ENCODE results near the gene A2M.

Gene A2M

DNA sequence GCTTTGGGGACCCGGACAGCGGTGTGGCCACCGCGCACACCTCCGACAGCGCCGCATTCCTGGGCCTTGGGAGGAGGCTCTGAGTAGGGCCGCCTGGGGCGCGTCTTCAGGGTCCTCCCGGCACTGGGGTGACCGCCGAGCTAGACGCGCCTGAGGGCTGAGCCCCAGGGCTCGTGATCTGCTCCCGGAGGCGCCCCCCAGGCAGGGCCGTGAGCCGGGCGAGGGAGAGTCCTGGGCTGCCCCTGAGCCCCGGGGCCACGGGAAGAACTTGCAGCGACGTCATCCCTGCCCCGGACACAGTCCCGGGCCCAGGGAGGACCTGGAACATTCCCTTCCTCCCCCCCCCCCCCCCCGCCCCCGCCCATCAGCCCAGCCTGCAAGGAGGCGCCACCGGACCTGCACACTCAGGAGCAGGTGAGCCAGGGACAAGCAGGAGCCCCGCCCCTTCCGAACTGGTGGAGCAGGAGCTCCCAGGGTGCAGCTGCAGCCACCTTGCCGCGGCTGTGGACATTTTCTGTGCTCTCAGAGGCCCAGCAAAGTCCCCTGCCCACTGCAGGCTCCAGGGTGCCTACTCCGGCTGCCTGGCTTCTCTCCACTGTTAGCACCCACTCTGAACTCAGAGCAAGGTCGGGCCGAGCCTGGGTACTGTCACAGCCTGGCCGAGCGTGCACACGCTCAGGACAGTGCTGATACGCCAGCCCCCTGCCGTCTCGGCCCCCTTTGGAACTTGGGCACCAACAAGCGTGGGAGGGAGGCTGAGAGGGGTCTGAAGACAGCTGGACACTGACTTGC, 50.7 kb downstream of the A2M start (continued):
- TF ChIP-seq ZNF354C (tag by site-specific recombination; IDR thresholded peaks at IDR 0.05; ENCODE audit: borderline replicate concordance, low read depth) = no peak

DNA sequence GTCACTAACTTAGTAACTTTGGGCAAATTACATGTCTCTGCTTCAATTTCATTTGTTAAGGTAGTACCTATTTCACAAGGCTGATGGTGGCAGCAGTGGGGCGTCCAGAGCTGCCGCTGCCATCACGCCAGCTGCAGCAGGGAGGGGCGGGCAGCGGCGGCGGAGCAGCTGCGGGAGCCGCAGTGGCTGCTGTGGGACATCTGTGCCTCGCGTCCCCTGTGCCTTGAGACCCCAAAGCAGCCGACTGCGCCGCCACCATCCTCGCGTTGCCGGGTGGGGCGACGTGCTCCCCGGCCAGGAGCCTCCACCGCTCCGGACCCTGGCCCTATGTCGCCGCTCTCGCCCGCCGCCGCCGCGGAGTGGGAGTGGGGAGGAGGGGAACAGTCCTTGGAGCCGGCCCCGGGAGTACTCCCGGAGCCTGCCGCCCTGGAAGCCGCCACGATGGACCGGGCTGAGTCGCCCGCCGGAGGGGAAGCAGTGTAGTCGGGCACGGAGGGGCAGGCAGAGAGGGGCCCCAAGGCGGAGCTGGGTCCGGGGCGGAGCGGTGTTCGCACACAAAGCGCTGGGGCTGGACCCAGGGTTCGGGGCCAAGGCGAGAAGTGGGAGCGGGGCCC, 51.4 kb downstream of the A2M start:
- POLR2A ChIA-PET = interaction anchor here (0.7 to 1.1 kb wide), 3 partner anchors 8 to 584 kb away, joined by 3 to 6 read pairs (median 3); no protein-coding TSS in a partner anchor
- no peaks in the 10 kb centered on the region for H3K36me3 ChIP-seq (ENCODE audit: control insufficient read depth in 2 of 2, insufficient read depth in 1 of 2, low read length in 2 of 2)
- no peaks in the 10 kb centered on the region for H3K9me3 ChIP-seq (ENCODE audit: control insufficient read depth, insufficient read depth, low read depth, low read length)
- H3K4me1 ChIP-seq (ENCODE audit: control insufficient read depth, insufficient read depth, low read length) = peaks cover 5% of the 10 kb centered on the region
- CTCF ChIA-PET = interaction anchor here (0.5 to 2.4 kb wide), 8 partner anchors 10 to 260 kb away, joined by 3 to 15 read pairs (median 3); no protein-coding TSS in a partner anchor
- peak overlapping the region; percentile 88 for H3K27ac ChIP-seq (ENCODE audit: extremely low read depth, low read depth, low read length)
- peak overlapping the region; percentile 86 for H3K4me3 ChIP-seq (ENCODE audit: low read depth, low read length)
- TF ChIP-seq ZNF76 (tag by site-specific recombination; IDR thresholded peaks at IDR 0.05; ENCODE audit: borderline replicate concordance, low read depth) = 0 out of 2 replicates have a peak, but pooled peaks have one; percentile 37
- TF ChIP-seq ZNF366 (tag by site-specific recombination; conservative IDR thresholded peaks at IDR 0.05) = 0 out of 2 replicates have a peak, but pooled peaks have one; percentile 9
- no peak for TF ChIP-seq ZNF37A (tag by site-specific recombination; IDR thresholded peaks at IDR 0.05)
- TF ChIP-seq, protein P1, sequence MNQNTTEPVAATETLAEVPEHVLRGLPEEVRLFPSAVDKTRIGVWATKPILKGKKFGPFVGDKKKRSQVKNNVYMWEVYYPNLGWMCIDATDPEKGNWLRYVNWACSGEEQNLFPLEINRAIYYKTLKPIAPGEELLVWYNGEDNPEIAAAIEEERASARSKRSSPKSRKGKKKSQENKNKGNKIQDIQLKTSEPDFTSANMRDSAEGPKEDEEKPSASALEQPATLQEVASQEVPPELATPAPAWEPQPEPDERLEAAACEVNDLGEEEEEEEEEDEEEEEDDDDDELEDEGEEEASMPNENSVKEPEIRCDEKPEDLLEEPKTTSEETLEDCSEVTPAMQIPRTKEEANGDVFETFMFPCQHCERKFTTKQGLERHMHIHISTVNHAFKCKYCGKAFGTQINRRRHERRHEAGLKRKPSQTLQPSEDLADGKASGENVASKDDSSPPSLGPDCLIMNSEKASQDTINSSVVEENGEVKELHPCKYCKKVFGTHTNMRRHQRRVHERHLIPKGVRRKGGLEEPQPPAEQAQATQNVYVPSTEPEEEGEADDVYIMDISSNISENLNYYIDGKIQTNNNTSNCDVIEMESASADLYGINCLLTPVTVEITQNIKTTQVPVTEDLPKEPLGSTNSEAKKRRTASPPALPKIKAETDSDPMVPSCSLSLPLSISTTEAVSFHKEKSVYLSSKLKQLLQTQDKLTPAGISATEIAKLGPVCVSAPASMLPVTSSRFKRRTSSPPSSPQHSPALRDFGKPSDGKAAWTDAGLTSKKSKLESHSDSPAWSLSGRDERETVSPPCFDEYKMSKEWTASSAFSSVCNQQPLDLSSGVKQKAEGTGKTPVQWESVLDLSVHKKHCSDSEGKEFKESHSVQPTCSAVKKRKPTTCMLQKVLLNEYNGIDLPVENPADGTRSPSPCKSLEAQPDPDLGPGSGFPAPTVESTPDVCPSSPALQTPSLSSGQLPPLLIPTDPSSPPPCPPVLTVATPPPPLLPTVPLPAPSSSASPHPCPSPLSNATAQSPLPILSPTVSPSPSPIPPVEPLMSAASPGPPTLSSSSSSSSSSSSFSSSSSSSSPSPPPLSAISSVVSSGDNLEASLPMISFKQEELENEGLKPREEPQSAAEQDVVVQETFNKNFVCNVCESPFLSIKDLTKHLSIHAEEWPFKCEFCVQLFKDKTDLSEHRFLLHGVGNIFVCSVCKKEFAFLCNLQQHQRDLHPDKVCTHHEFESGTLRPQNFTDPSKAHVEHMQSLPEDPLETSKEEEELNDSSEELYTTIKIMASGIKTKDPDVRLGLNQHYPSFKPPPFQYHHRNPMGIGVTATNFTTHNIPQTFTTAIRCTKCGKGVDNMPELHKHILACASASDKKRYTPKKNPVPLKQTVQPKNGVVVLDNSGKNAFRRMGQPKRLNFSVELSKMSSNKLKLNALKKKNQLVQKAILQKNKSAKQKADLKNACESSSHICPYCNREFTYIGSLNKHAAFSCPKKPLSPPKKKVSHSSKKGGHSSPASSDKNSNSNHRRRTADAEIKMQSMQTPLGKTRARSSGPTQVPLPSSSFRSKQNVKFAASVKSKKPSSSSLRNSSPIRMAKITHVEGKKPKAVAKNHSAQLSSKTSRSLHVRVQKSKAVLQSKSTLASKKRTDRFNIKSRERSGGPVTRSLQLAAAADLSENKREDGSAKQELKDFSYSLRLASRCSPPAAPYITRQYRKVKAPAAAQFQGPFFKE (tag by site-specific recombination; IDR thresholded peaks at IDR 0.05; ENCODE audit: borderline replicate concordance) = peak; percentile 91; the same call in 1 of the 2 replicates
- no peak for TF ChIP-seq SP2 (tag by site-specific recombination; IDR thresholded peaks at IDR 0.05)
- TF ChIP-seq YY2 (tag by site-specific recombination; IDR thresholded peaks at IDR 0.05) = 0 out of 2 replicates have a peak, but pooled peaks have one; percentile 23
- TF ChIP-seq ZNF121 (tag by site-specific recombination; IDR thresholded peaks at IDR 0.05) = no peak
- TF ChIP-seq EGR2 (tag by site-specific recombination; IDR thresholded peaks at IDR 0.05; ENCODE audit: low read depth) = no peak
- TF ChIP-seq ZNF624 (tag by site-specific recombination; IDR thresholded peaks at IDR 0.05) = no peak
- TF ChIP-seq GLI2 (tag by site-specific recombination; IDR thresholded peaks at IDR 0.05; ENCODE audit: borderline replicate concordance, low read depth) = no peak
- 0 out of 2 replicates have a peak, but pooled peaks have one; percentile 15 for TF ChIP-seq KLF9 (tag by site-specific recombination; IDR thresholded peaks at IDR 0.05; ENCODE audit: low read depth)
- no peak for TF ChIP-seq KLF1 (tag by site-specific recombination; IDR thresholded peaks at IDR 0.05)
- 0 out of 2 replicates have a peak, but pooled peaks have one; percentile 19 for TF ChIP-seq WT1 (tag by site-specific recombination; IDR thresholded peaks at IDR 0.05)
- TF ChIP-seq ZNF311 (tag by site-specific recombination; IDR thresholded peaks at IDR 0.05; ENCODE audit: borderline replicate concordance) = no peak
- 0 out of 2 replicates have a peak, but pooled peaks have one; percentile 49 for TF ChIP-seq ZNF501 (tag by site-specific recombination; IDR thresholded peaks at IDR 0.05)
- TF ChIP-seq ZBTB1 (tag by site-specific recombination; IDR thresholded peaks at IDR 0.05) = 0 out of 2 replicates have a peak, but pooled peaks have one; percentile 6
- TF ChIP-seq, protein P2, sequence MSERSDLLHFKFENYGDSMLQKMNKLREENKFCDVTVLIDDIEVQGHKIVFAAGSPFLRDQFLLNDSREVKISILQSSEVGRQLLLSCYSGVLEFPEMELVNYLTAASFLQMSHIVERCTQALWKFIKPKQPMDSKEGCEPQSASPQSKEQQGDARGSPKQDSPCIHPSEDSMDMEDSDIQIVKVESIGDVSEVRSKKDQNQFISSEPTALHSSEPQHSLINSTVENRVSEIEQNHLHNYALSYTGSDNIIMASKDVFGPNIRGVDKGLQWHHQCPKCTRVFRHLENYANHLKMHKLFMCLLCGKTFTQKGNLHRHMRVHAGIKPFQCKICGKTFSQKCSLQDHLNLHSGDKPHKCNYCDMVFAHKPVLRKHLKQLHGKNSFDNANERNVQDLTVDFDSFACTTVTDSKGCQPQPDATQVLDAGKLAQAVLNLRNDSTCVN (tag by site-specific recombination; optimal IDR thresholded peaks at IDR 0.05) = peak; percentile 63
- TF ChIP-seq, protein P3, sequence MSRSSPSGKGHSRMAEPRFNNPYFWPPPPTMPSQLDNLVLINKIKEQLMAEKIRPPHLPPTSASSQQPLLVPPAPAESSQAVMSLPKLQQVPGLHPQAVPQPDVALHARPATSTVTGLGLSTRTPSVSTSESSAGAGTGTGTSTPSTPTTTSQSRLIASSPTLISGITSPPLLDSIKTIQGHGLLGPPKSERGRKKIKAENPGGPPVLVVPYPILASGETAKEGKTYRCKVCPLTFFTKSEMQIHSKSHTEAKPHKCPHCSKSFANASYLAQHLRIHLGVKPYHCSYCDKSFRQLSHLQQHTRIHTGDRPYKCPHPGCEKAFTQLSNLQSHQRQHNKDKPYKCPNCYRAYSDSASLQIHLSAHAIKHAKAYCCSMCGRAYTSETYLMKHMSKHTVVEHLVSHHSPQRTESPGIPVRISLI (tag by site-specific recombination; IDR thresholded peaks at IDR 0.05) = no peak
- no peak for TF ChIP-seq ZNF211 (tag by site-specific recombination; IDR thresholded peaks at IDR 0.05; ENCODE audit: low read depth)
- no peak for TF ChIP-seq ZNF660 (tag by site-specific recombination; IDR thresholded peaks at IDR 0.05)
- TF ChIP-seq, protein P4, sequence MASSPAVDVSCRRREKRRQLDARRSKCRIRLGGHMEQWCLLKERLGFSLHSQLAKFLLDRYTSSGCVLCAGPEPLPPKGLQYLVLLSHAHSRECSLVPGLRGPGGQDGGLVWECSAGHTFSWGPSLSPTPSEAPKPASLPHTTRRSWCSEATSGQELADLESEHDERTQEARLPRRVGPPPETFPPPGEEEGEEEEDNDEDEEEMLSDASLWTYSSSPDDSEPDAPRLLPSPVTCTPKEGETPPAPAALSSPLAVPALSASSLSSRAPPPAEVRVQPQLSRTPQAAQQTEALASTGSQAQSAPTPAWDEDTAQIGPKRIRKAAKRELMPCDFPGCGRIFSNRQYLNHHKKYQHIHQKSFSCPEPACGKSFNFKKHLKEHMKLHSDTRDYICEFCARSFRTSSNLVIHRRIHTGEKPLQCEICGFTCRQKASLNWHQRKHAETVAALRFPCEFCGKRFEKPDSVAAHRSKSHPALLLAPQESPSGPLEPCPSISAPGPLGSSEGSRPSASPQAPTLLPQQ (tag by site-specific recombination; IDR thresholded peaks at IDR 0.05) = peak; percentile 59; the same call in 1 of the 2 replicates
- TF ChIP-seq, protein P5, sequence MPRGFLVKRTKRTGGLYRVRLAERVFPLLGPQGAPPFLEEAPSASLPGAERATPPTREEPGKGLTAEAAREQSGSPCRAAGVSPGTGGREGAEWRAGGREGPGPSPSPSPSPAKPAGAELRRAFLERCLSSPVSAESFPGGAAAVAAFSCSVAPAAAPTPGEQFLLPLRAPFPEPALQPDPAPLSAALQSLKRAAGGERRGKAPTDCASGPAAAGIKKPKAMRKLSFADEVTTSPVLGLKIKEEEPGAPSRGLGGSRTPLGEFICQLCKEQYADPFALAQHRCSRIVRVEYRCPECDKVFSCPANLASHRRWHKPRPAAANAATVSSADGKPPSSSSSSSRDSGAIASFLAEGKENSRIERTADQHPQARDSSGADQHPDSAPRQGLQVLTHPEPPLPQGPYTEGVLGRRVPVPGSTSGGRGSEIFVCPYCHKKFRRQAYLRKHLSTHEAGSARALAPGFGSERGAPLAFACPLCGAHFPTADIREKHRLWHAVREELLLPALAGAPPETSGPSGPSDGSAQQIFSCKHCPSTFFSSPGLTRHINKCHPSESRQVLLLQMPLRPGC (tag by site-specific recombination; IDR thresholded peaks at IDR 0.05) = peak; percentile 11; the same call in 1 of the 2 replicates

Data from HEK293 (cell line).